Natural killer cell (primary cell): ENCODE data around the gene OPRM1. TPM values are rescaled to one million over a fixed set of nuclear protein-coding genes. Genes with fewer than 3 reads are reported as not detected.

Experiments used
- ATAC-seq, 3 donors: fragments of 150-1000 bp in 2 of 3; fragments of 200-7000 bp in 1 of 3; cut with Tn5 transposase; 1 replicate in 1 of 3; 2 replicates in 2 of 3; pipeline ENCODE4 v1.10.0; 2021; ENCODE audit warnings: mild to moderate bottlenecking in 2 of 3, moderate library complexity in 2 of 3
- DNase-seq, 2 donors: peaks; one replicate each; pipeline versions ENCODE4 v3.0.0 to v3.0.0-alpha.2; 2013 to 2021; ENCODE audit warnings: mixed read lengths in 1 of 2
- H3K27ac ChIP-seq: one replicate; pipeline ENCODE4 v1.5.1; 2013; ENCODE audit warnings: mild to moderate bottlenecking, low read length
- H3K27me3 ChIP-seq: one replicate; pipeline ENCODE4 v1.6.1; 2013; ENCODE audit warnings: low read length; ENCODE audit not compliant: control insufficient read depth, insufficient read depth
- H3K36me3 ChIP-seq: one replicate; pipeline ENCODE4 v1.6.1; 2013; ENCODE audit warnings: low read length; ENCODE audit not compliant: control insufficient read depth, insufficient read depth
- H3K4me1 ChIP-seq: one replicate; pipeline ENCODE4 v1.6.1; 2013; ENCODE audit warnings: low read length; ENCODE audit not compliant: control insufficient read depth, insufficient read depth
- H3K4me3 ChIP-seq: one replicate; pipeline ENCODE4 v1.5.1; 2013; ENCODE audit warnings: low read length
- H3K9me3 ChIP-seq: one replicate; pipeline ENCODE4 v1.6.1; 2013; ENCODE audit warnings: low read length; ENCODE audit not compliant: control insufficient read depth, insufficient read depth
- H3K27ac Mint-ChIP-seq, 2 donors: one replicate each; pipeline ENCODE4 v1.8.0; 2022; ENCODE audit warnings: mild to moderate bottlenecking in 2 of 2, mixed read lengths in 2 of 2, moderate library complexity in 1 of 2
- H3K27me3 Mint-ChIP-seq, 2 donors: one replicate each; pipeline ENCODE4 v1.8.0; 2022; ENCODE audit warnings: low read depth in 2 of 2, mixed read lengths in 2 of 2
- H3K36me3 Mint-ChIP-seq: one replicate; pipeline ENCODE4 v1.8.0; 2022; ENCODE audit warnings: mixed read lengths
- H3K4me1 Mint-ChIP-seq, 2 donors: one replicate each; pipeline ENCODE4 v1.8.0; 2022; ENCODE audit warnings: mixed read lengths in 2 of 2
- H3K4me3 Mint-ChIP-seq: one replicate; pipeline ENCODE4 v1.8.0; 2022; ENCODE audit warnings: mild to moderate bottlenecking, moderate library complexity, mixed read lengths
- H3K9me3 Mint-ChIP-seq, 2 donors: one replicate each; pipeline ENCODE4 v1.8.0; 2022; ENCODE audit warnings: mixed read lengths in 2 of 2
- WGBS: methylation state at CpG from one replicate; pipeline ENCODE4 v1.1.7; 2013; ENCODE audit warnings: missing lambda C conversion rate; ENCODE audit not compliant: insufficient coverage; 5-methylcytosine and 5-hydroxymethylcytosine counted together
- intact Hi-C: fragments of 100-400 bp; cut with micrococcal nuclease; formaldehyde crosslinking; loops from one replicate; pipeline ENCODE4 v1.14.2; 2022
- total RNA-seq, 4 donors: library from RNA; stranded (reverse); fragments of 120-200 nt in 1 of 4; gene quantifications; one replicate each; pipeline versions ENCODE4 v1.2.3 to v1.2.4, GENCODE V29; 2013 to 2022
- TF ChIP-seq, protein P1 (sequence below): fragments of 200-600 bp; IDR thresholded peaks from one replicate; pipeline ENCODE4 v1.8.0; 2022; ENCODE audit warnings: antibody characterized with exemption

Gene OPRM1
- total RNA-seq, 3 donors from 2014 or later (not counting 1 experiment from before 2014, with no cell fraction given), result not detected

DNA sequence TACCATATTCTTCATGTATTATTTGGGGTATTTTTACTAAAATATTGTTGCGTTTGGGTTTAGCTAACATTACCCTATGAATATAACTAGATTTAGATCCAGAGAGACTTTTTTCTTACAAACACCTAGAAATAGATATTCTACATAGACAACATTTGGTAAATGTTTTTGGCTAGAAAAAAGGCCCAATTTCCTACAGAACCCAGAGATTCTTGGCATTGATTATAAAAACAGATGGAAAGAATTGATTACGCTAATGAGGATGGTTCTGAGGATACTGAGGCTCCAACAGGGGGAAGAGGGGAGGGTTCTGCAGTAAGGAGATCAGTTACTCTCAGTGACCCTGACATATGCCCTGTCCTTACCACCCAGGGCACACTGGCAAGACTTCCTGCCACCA lies 194.3 kb downstream of the OPRM1 start:
- Histone ChIP-seq H3K4me1 (peaks cover 34% of the 10 kb centered on the region), H3K4me3 (no peak overlapping the region), H3K36me3 (no peaks in the 10 kb centered on the region), H3K27ac (no peak overlapping the region), H3K9me3 (no peaks in the 10 kb centered on the region), H3K27me3 (no peaks in the 10 kb centered on the region)
- peaks cover 71% of the 10 kb centered on the region in 2 donors for H3K4me1 Mint-ChIP-seq
- H3K36me3 Mint-ChIP-seq, result no peaks in the 10 kb centered on the region
- TF ChIP-seq, protein P1, sequence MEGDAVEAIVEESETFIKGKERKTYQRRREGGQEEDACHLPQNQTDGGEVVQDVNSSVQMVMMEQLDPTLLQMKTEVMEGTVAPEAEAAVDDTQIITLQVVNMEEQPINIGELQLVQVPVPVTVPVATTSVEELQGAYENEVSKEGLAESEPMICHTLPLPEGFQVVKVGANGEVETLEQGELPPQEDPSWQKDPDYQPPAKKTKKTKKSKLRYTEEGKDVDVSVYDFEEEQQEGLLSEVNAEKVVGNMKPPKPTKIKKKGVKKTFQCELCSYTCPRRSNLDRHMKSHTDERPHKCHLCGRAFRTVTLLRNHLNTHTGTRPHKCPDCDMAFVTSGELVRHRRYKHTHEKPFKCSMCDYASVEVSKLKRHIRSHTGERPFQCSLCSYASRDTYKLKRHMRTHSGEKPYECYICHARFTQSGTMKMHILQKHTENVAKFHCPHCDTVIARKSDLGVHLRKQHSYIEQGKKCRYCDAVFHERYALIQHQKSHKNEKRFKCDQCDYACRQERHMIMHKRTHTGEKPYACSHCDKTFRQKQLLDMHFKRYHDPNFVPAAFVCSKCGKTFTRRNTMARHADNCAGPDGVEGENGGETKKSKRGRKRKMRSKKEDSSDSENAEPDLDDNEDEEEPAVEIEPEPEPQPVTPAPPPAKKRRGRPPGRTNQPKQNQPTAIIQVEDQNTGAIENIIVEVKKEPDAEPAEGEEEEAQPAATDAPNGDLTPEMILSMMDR, result no peak
- H3K4me3 Mint-ChIP-seq, result no peak overlapping the region
- ATAC-seq (no peak), DNase-seq (no peak)
- intact Hi-C loops, result loop anchor here (5.0 kb wide), 2 partner anchors 44 to 76 kb away; no protein-coding TSS in a partner anchor
- H3K27me3 Mint-ChIP-seq, result no peaks in the 10 kb centered on the region
- H3K9me3 Mint-ChIP-seq, result no peaks in the 10 kb centered on the region
- WGBS, result 100% methylated on average over 1 of the region's 2 CpGs
- peak overlapping the region; percentile 76 to 92 for H3K27ac Mint-ChIP-seq

- intact Hi-C loops, result loop anchor here (5.0 kb wide), 2 partner anchors 43 to 77 kb away; no protein-coding TSS in a partner anchor
- H3K27me3 ChIP-seq, result no peaks in the 10 kb centered on the region
- peaks cover 28% of the 10 kb centered on the region for H3K4me1 ChIP-seq
- H3K4me3 Mint-ChIP-seq, result peak overlapping the region; percentile 5
- DNase-seq, result peak in 1 of 2 donors; percentile 20
- H3K27me3 Mint-ChIP-seq, result no peaks in the 10 kb centered on the region
- H3K4me3 ChIP-seq, result no peak overlapping the region
- H3K4me1 Mint-ChIP-seq, result peaks cover 65 to 69% of the 10 kb centered on the region in 2 donors
- peak overlapping the region; percentile 31 for H3K27ac ChIP-seq
- H3K36me3 ChIP-seq, result no peaks in the 10 kb centered on the region
- H3K9me3 ChIP-seq, result no peaks in the 10 kb centered on the region
- H3K9me3 Mint-ChIP-seq, result no peaks in the 10 kb centered on the region
- peak overlapping the region; percentile 76 to 92 for H3K27ac Mint-ChIP-seq
- 22% methylated on average over 4 of the region's 4 CpGs for WGBS
- TF ChIP-seq, protein P1, result no peak
- no peak for ATAC-seq
- H3K36me3 Mint-ChIP-seq, result no peaks in the 10 kb centered on the region
Observed at GRCh38 chr6:154234019-154234772, 195.2 kb downstream of the OPRM1 start.

- intact Hi-C loops, result no loop called here
Observed at GRCh38 chr6:154236646-154237301, 197.7 kb downstream of the OPRM1 start.

More at GRCh38 chr6:154236646-154237301, 197.7 kb downstream of the OPRM1 start:
- peaks cover 59 to 60% of the 10 kb centered on the region in 2 donors for H3K4me1 Mint-ChIP-seq
- H3K27ac Mint-ChIP-seq, result peak overlapping the region in 1 of 2 donors; percentile 75
- H3K4me3 Mint-ChIP-seq, result no peak overlapping the region
- peaks cover 28% of the 10 kb centered on the region for H3K4me1 ChIP-seq
- H3K27me3 Mint-ChIP-seq, result no peaks in the 10 kb centered on the region
- no peak overlapping the region for H3K4me3 ChIP-seq
- no peaks in the 10 kb centered on the region for H3K9me3 Mint-ChIP-seq
- no peak for DNase-seq
- no peaks in the 10 kb centered on the region for H3K36me3 Mint-ChIP-seq
- H3K27ac ChIP-seq, result no peak overlapping the region
- no peaks in the 10 kb centered on the region for H3K36me3 ChIP-seq
- TF ChIP-seq, protein P1, result no peak
- no peak for ATAC-seq
- H3K27me3 ChIP-seq, result no peaks in the 10 kb centered on the region
- WGBS, result 98% methylated on average over 4 of the region's 4 CpGs
- H3K9me3 ChIP-seq, result no peaks in the 10 kb centered on the region
